NOMO-1 treated with DMSO at 0.1 percent for 48 hours (cell line): ENCODE results near the gene MICAL2.

ENCODE experiments used
- DNase-seq: peaks from one replicate; lab custom pipeline; 2025; ENCODE audit not compliant: unreplicated experiment; lab: John Stamatoyannopoulos, UW

The MICAL2 gene

DNA sequence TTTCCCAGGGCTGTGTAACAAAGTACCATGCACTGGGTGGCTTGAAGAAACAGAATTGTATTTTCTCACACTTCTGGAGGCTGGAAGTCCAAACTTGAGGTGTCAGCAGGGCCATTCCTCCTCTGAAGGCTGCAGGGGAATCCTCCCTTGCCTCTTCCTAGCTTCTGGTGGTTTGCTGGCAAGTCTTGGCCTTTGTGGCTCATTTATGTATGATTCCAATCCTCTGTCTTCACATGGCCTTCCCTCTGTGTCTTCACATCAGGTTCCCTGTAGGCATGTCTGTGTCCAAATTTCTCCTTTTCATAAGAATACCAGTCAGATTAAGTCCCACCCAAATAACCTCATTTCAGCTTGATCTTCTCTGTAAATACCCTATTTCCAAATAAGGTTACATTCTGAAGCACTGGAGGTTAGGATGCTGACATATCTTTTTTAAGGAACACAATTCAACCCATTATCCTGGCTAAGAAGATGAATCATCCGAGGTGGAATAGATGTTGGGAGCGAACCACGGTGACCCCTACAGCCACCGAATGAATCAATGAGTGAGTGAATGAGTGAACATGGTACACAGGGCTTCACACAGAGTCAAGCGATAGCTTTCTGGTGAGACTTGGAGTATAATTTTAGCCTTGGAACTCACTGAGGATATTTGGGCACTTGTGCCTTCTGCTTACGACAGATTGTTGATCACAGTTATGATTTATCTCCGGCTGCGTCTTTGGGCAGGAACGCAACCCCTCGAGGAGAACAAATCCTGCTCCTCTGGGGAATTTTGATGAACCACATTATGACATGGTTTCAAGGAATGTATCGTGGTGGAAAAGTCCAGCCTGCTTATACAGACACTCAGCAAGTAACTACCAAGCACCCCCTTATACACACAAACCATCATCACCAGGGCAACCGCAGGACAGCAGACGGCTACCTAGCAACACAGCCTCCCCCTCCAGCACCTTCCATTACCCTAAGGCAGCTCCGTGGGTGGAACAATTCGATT, 34.3 kb upstream of the MICAL2 start:
- DNase-seq, result no peak

GRCh38 chr11:12076840-12077534, 33.4 kb upstream of the MICAL2 start:
- no peak for DNase-seq

GRCh38 chr11:12077535-12078280, 32.7 kb upstream of the MICAL2 start:
- DNase-seq, result no peak

DNA sequence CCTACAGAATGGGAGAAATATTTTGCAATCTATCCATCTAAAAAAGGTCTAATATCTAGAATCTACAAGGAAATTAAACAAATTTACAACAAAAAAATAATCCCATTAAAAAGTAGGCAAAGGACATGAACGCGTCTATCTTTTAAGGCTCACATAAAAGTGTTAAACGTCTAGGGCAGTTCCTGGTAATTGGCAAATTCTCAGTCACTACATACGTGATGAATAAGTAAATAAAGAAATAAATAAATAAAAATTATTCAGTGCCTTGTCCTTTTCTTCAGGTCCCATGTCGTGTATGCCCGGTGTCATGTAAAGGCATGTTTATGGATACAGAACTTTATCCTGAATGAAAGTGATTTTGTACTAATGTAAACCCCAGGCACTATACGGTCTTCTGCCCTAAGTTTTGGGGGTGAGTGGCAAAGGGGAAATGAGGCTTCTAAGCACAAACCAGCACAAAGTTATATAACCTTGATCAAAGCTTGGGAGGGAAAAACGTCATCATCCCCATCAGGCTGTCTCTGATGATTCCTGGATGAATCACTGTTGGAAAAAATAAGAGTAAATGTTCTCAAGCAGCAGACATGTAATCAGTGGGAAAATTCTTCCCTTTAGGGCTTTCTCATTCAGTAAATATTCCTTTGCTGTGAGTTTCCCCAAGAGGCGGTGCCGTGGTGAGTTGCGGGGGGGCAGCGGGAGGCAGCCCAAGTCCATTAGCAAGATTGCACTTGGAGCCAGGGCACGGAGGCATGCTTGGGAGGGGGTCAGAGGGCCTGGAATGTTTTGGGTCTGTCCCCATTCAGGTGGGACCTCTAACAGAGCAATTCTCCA, 30.4 kb upstream of the MICAL2 start:
- DNase-seq, result no peak

GRCh38 chr11:12083380-12083779, 27.0 kb upstream of the MICAL2 start:
- DNase-seq, result no peak

DNA sequence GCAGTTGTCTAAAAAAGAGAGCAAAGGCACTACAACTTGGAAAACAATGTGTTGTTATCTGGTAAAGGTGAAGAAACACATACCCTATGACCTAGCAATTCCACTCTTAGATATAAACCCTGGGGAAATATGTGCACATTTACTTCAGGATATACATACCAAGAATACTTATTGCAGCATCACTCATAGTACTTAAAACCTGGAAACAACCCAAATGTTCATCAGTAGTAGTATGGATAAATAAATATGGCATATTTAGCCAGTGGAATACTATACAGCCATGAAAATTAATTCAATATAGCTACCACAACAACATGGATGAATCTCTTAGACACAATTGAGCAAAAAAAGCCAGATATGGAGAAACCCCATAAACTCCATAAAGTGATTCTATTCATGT, 26.1 kb upstream of the MICAL2 start:
- no peak for DNase-seq

GRCh38 chr11:12085371-12086251, 24.8 kb upstream of the MICAL2 start:
- DNase-seq, result no peak

DNA sequence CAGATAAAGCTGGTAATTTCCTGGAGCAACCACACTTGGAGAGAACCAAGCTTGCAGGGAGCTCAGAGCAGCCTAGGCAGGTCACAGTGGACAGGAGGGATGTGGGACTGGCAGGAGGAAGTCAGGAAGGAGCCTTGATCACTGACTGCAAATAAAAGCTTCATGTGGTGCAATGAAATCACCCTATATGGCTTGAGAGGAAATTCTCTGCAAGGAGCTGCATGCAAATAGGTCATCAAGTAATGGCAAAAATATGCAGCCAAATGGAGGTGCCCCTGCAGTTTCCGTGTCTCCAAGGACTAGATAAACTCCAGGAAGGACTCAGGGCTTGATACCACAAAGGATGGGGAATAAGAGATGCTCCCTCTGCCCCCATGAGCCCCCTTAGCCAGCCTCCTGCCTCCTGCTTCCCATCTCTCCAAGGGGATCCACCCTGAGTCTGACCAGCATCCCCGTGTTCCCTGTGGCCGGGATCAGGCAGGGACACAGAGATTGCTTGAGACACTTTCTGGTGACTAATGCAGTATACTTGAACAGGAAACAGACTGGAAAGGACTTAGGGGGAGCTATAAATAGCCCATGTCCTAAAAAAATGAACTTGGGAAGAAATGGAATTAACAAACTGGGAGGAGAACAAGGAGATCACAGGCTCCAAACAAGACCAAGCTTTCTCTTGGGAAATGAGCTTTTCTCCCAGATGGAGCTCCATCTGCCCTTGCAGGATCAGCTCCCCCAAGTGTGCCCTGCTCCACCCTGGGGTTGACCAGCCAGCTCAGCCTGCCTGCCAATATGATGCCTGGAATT, 23.9 kb upstream of the MICAL2 start:
- DNase-seq, result peak; percentile 48

GRCh38 chr11:12087075-12088004, 23.1 kb upstream of the MICAL2 start:
- DNase-seq, result peak; percentile 41

DNA sequence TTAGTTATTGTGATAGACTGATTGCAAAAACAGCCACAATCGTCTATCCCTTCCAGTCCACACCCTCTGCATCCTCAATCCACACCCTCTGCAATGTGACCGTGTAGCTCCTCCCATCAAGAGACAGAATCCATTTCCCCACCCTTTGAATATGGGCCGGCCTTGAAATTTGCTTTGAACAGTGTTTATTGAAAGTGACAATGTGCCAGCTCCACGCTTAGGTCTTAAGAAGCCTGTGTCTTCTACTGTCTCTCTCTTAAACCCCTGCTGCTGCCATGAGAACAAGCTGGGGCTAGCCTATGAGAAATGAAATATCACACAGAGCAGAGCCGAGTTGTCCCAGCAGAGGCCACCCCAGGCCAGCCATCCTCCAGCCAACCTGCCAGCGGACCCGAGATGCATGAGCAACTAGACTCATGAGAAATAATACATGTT, 22.3 kb upstream of the MICAL2 start:
- peak; percentile 31 for DNase-seq

DNA sequence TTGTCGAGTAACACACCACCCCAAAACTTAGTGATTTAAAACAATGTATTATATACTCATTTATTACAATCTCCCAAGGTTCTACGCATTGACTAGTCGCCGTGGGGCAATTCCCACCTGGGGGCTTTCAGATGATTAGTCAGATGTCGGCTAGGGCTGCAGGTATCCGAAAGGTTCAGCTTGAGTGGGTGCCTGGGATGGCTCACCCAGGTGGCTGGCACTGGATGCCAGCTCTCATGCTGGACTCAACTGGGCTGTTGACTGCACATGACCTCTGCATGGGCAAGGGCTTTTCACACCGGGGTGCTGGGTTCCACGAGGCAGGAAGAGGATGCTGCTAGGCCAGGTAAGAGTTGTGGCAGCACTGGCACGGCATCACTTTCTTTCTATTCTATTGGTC, 21.9 kb upstream of the MICAL2 start:
- no peak for DNase-seq

GRCh38 chr11:12089041-12089440, 21.3 kb upstream of the MICAL2 start:
- no peak for DNase-seq

DNA sequence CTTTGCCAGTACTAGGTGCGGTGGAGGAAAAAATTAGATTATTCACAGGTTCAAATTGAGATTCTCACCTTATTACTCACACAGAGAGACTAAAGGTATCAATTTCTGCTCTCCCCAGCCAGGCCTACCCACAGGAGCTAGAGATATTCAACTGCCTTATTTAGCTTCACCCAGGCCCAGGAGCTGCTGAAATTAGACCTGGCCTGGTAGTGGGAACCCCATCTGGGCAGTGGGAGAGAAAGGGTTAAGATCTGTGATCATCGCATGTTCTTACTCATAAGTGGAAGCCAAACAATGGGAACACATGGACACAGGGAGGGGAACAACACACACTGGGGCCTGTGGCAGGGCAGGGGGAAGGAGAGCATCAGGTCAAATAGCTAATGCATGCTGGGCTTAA, 20.9 kb upstream of the MICAL2 start:
- no peak for DNase-seq

DNA sequence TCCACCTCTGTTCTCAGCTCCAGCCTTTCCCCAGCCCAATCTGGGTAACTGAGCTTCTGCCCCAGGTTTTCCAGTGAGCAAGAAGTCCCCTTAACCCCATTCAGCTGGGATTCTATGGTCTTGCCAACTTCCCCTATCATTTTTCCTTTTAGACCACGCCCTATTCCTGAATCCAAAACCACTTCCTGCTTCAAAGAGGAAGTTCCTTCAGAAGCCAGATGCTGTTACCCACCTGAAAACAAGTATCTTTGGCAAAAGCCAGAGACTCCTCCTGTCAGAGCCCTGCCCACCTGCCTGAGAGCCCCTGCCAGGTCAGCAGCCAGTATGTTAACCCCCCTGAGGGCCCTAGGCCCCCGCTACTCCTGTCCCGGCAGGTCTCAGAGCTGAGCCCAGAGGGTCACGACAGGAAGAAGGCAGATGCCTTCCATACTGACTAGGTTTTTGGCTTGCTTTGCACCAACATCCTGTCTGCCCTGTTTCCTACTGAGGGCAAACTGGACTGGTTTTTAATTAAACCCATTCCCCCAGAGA, 20.3 kb upstream of the MICAL2 start:
- peak; percentile 48 for DNase-seq

- DNase-seq, result no peak
Measured at GRCh38 chr11:12090761-12091258, 19.6 kb upstream of the MICAL2 start.

- no peak for DNase-seq
Measured at GRCh38 chr11:12091956-12092558, 18.3 kb upstream of the MICAL2 start.

DNA sequence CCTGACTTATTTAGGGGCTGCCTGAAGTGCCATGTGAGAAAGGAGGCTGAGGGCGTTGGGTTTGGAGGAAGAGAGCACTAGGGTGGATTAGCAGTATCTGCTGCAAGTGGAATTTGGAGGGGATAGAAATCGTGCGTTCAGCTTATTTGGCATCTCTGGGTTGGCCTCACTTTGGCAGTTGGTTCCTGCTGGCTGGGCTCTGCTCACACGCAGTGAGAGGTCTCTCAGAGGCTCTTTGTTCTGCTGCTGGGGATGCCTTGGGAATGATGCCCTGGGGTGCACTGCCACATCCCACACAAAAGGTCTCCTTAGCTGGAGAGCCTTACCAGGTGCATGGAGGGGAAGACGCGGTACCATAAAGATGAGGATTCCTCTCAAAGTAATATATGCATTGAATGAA, 17.7 kb upstream of the MICAL2 start:
- no peak for DNase-seq
